Stimulated activated CD4-positive, alpha-beta T cell treated with anti-CD3 and anti-CD28 coated beads, Interleukin-4, amount 100 ng/mL, for 24 hours (primary cell): Measurements from ENCODE around the gene MRAP2.
"Not testable (repeated sequence)": the region's sequence is repeated elsewhere in the genome, so short reads cannot be mapped to it uniquely, and the experiment has no call there.

Experiments used
- DNase-seq: peaks from one replicate; pipeline ENCODE4 v3.0.0-alpha.2; 2020

The MRAP2 gene

GRCh38 chr6:84081222-84081621, 47.6 kb downstream of the MRAP2 start:
- no peak for DNase-seq

- DNase-seq: no peak
Measured at GRCh38 chr6:84082689-84083265, 49.2 kb downstream of the MRAP2 start.

DNA sequence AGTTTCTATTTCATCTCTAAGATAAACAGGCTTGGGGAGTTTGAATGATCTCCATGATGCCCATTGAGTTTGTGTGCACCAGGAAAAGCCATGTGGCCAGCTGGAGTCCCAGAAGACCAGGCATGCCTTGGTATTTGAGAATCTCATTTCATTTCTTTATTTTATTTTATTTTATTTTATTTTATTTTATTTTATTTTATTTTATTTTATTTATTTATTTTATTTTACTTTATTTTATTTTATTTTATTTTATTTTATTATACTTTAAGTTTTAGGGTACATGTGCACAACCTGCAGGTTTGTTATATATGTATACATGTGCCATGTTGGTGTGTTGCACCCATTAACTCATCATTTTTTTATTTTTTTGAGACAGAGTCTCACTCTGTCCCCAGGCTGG, 51.1 kb downstream of the MRAP2 start:
- not testable (repeated sequence) for DNase-seq

- DNase-seq: no peak
Measured at GRCh38 chr6:84086056-84086455, 52.5 kb downstream of the MRAP2 start.

DNA sequence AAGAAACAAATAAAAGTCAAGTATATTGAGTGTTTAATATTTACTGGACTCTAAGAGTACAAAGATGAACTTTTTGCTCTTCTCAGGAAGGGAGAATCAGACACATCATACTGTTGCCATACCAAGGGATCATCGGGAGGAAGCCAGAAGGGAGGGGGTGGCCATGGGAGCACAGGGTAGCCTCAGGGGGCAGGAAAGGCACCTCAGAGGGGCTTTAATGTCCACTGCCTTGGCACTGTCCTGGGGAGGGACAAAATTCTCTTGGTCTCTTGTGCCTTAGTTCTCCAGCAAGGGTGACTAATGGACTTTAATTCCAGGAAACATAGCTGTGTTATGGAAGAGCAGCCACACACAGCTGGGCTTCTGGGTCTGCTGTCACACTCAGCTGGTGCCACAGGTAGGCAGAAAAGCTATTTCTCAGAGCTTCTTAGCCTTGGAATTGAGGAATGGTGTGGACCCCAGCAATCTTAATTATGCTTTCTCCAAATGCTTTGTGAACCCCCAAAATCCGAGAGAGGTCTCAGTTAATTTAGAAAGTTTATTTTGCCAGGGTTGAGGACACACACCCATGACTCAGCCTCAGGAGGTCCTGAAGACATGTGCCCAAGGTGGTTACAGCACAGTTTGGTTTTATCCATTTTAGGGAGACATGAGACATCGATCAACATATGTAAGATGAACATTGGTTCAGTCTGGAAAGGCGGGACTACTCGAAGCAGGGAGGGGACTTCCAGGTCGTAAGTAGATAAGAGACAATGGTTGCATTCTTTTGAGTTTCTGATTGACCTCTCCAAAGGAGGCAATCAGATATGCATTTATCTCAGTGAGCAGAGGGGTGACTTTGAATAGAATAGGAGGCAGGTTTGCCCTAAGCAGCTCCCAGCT, 53.2 kb downstream of the MRAP2 start:
- no peak for DNase-seq

GRCh38 chr6:84089081-84089480, 55.5 kb downstream of the MRAP2 start:
- no peak for DNase-seq

GRCh38 chr6:84089552-84089951, 56.0 kb downstream of the MRAP2 start:
- no peak for DNase-seq

GRCh38 chr6:84093441-84094435, 60.2 kb downstream of the MRAP2 start:
- no peak for DNase-seq

DNA sequence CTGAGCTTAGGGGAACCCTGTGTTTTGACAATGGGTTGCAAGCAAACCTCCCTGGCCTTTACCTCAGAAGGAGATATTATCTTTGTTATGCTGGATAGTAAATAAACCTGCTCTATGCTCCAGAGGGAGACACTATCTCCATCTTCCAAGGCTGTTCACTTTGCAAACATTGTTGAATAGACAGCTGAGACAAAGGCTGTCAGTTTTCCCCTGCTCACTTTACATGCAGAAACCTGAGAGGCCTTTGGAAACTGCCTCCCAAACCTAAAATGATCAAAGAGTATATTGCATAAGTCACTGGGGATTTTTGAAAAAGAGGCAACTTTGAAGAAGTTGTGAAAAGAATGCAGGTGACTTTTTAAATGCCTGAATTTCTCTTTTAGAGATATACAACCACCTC, 61.6 kb downstream of the MRAP2 start:
- no peak for DNase-seq

GRCh38 chr6:84103029-84103428, 69.5 kb downstream of the MRAP2 start:
- no peak for DNase-seq

- not testable (repeated sequence) for DNase-seq
Measured at GRCh38 chr6:84105215-84105924, 71.8 kb downstream of the MRAP2 start.

DNA sequence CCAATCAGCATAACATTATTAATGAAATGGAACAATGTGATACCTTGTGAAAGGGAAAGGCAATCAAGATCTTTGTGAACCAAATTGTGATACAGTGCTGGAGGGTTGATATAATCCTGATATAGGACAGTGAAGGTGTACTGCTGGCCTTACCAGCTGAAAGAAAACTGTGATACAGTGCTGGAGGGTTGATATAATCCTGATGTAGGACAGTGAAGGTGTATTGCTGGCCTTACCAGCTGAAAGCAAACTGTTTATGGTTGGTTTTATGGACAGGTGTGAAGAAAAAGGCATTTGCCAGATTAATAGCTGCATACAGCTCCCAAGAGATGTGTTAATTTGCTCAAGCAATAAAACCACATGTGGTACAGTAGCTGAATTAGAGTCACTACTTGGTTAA, 73.9 kb downstream of the MRAP2 start:
- DNase-seq: no peak

- not testable (repeated sequence) for DNase-seq
Measured at GRCh38 chr6:84111351-84111750, 77.8 kb downstream of the MRAP2 start.

DNA sequence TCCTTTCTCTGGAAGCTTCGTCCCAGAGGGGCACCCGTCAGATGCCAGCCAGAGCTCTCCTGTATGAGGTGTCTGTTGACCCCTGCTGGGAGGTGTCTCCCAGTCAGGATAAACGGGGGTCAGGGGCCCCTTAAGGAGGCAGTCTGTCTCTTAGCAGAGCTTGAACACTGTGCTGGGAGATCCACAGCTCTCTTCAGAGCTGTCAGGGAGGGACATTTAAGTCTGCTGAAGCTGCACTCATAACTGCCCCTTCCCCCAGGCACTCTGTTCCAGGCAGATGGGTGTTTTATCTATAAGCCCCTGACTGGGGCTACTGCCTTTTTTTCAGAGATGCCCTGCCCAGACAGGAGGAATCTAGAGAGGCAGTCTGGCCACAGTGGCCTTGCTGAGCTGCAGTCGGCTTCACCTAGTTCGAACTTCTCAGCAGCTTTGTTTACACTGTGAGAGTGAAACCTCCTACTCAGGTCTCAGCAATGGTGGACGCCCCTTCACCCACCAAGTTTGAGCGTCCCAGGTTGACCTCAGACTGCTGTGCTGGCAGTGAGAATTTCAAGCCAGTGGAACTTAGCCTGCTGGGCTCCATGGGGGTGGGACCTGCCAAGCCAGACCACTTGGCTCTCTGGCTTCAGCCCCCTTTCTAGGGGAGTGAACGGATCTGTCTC, 81.5 kb downstream of the MRAP2 start:
- not testable (repeated sequence) for DNase-seq

GRCh38 chr6:84118191-84118590, 84.6 kb downstream of the MRAP2 start:
- no peak for DNase-seq

GRCh38 chr6:84119277-84119676, 85.7 kb downstream of the MRAP2 start:
- DNase-seq: no peak

- DNase-seq: no peak
Measured at GRCh38 chr6:84123186-84123585, 89.6 kb downstream of the MRAP2 start.

DNA sequence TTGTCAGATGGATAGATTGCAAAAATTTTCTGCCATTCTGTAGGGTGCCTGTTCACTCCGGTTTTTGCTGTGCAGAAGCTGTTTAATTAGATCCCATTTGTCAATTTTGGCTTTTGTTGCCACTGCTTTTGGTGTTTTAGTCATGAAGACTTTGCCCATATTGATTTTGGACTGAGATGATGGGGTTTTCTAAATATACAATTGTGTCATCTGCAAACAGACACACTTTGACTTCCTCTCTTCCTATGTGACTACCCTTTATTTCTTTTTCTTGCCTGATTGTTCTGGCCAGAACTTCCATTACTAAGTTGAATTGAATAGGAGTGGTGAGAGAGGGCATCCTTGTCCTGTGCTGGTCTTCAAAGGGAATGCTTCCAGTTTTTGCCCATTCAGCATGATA, 96.0 kb downstream of the MRAP2 start:
- not testable (repeated sequence) for DNase-seq

- not testable (repeated sequence) for DNase-seq
Measured at GRCh38 chr6:84133385-84133784, 99.8 kb downstream of the MRAP2 start.

- DNase-seq: no peak
Measured at GRCh38 chr6:84135291-84135690, 101.7 kb downstream of the MRAP2 start.

- no peak for DNase-seq
Measured at GRCh38 chr6:84136364-84137050, 102.9 kb downstream of the MRAP2 start.

- no peak for DNase-seq
Measured at GRCh38 chr6:84137051-84137375, 103.4 kb downstream of the MRAP2 start.
